Epidermal melanocyte (primary cell): ENCODE measurements around the gene CXCL13.
"Not testable (repeated sequence)": the region's sequence is repeated elsewhere in the genome, so short reads cannot be mapped to it uniquely, and the experiment has no call there.

Experiments
- DNase-seq: peaks from one replicate; pipeline ENCODE4 v3.0.0; 2011; ENCODE audit warnings: low spot score; ENCODE audit not compliant: insufficient read length

CXCL13 gene

GRCh38 chr4:77601614-77602187 is 3.9 kb upstream of the CXCL13 start:
- no peak for DNase-seq

GRCh38 chr4:77613267-77613666 is 7.6 kb downstream of the CXCL13 start:
- DNase-seq: no peak

GRCh38 chr4:77615153-77615552 is 9.5 kb downstream of the CXCL13 start:
- DNase-seq: no peak

GRCh38 chr4:77617203-77617602 is 11.6 kb downstream of the CXCL13 start:
- DNase-seq: no peak

- DNase-seq: peak; percentile 48
Measured at GRCh38 chr4:77618383-77619241, 13.0 kb downstream of the CXCL13 start.

- no peak for DNase-seq
Measured at GRCh38 chr4:77619408-77619807, 13.8 kb downstream of the CXCL13 start.

- DNase-seq: no peak
Measured at GRCh38 chr4:77621254-77621653, 15.6 kb downstream of the CXCL13 start.

- DNase-seq: no peak
Measured at GRCh38 chr4:77623091-77623490, 17.5 kb downstream of the CXCL13 start.

GRCh38 chr4:77624213-77624612 is 18.6 kb downstream of the CXCL13 start:
- DNase-seq: no peak

GRCh38 chr4:77625485-77625884 is 19.9 kb downstream of the CXCL13 start:
- DNase-seq: no peak

- no peak for DNase-seq
Measured at GRCh38 chr4:77629885-77630284, 24.3 kb downstream of the CXCL13 start.

GRCh38 chr4:77631276-77631675 is 25.7 kb downstream of the CXCL13 start:
- no peak for DNase-seq

GRCh38 chr4:77634132-77634785 is 28.6 kb downstream of the CXCL13 start:
- DNase-seq: no peak

- no peak for DNase-seq
Measured at GRCh38 chr4:77635246-77635645, 29.6 kb downstream of the CXCL13 start.

- no peak for DNase-seq
Measured at GRCh38 chr4:77635876-77636275, 30.3 kb downstream of the CXCL13 start.

- DNase-seq: no peak
Measured at GRCh38 chr4:77636902-77637301, 31.3 kb downstream of the CXCL13 start.

- not testable (repeated sequence) for DNase-seq
Measured at GRCh38 chr4:77644069-77644468, 38.4 kb downstream of the CXCL13 start.

GRCh38 chr4:77650787-77651186 is 45.2 kb downstream of the CXCL13 start:
- no peak for DNase-seq

GRCh38 chr4:77651820-77652219 is 46.2 kb downstream of the CXCL13 start:
- no peak for DNase-seq

- DNase-seq: no peak
Measured at GRCh38 chr4:77652237-77652897, 46.7 kb downstream of the CXCL13 start.

GRCh38 chr4:77653162-77653758 is 47.6 kb downstream of the CXCL13 start:
- DNase-seq: no peak
